ENCODE results near the gene PRPF19.

The PRPF19 gene

GRCh38 chr11:60867871-60868681 lies 38.3 kb downstream of the PRPF19 start:
- no peak for TF ChIP-seq CTCF (IDR thresholded peaks at IDR 0.05; ENCODE audit: low read depth, low read length)
- no peak overlapping the region for H3K4me3 ChIP-seq (ENCODE audit: low read depth, low read length)

GRCh38 chr11:60866911-60867870 lies 39.2 kb downstream of the PRPF19 start, which contains the start of gene ZP1:
TSS of gene ZP1 (plus strand) at chr11:60867542. CDS start at chr11:60867562, 20 bp downstream.
- no peak for TF ChIP-seq CTCF (IDR thresholded peaks at IDR 0.05; ENCODE audit: low read depth, low read length)
- H3K4me3 ChIP-seq (ENCODE audit: low read depth, low read length) = no peak within 1 kb of the TSS

GRCh38 chr11:60864856-60865513 lies 41.4 kb downstream of the PRPF19 start:
- TF ChIP-seq CTCF (IDR thresholded peaks at IDR 0.05; ENCODE audit: low read depth, low read length) = no peak
- H3K4me3 ChIP-seq (ENCODE audit: low read depth, low read length) = no peak overlapping the region

GRCh38 chr11:60863550-60864521 lies 42.5 kb downstream of the PRPF19 start:
- TF ChIP-seq CTCF (IDR thresholded peaks at IDR 0.05; ENCODE audit: low read depth, low read length) = no peak
- no peak overlapping the region for H3K4me3 ChIP-seq (ENCODE audit: low read depth, low read length)

GRCh38 chr11:60862171-60862570 lies 44.2 kb downstream of the PRPF19 start:
- H3K4me3 ChIP-seq (ENCODE audit: low read depth, low read length) = no peak overlapping the region
- no peak for TF ChIP-seq CTCF (IDR thresholded peaks at IDR 0.05; ENCODE audit: low read depth, low read length)

- no peak for TF ChIP-seq CTCF (IDR thresholded peaks at IDR 0.05; ENCODE audit: low read depth, low read length)
- no peak overlapping the region for H3K4me3 ChIP-seq (ENCODE audit: low read depth, low read length)
Observed at GRCh38 chr11:60860943-60861342, 45.4 kb downstream of the PRPF19 start.

Measured in WI38 (cell line).